Upper lobe of left lung (tissue), 4 donors: ENCODE measurements around the gene ANKRD17.

Experiments
- CTCF ChIP-seq, 6 experiments: fragments of 450-650 bp in 4 of 6; fragments of 200-600 bp in 2 of 6; sonication (generic) in 2 of 6; IDR thresholded peaks; one replicate each; pipeline ENCODE4 v1.5.1; 2016 to 2019; ENCODE audit warnings: antibody characterized with exemption in 6 of 6
- EP300 ChIP-seq, 4 donors: sonication (generic); formaldehyde crosslinking; IDR thresholded peaks; one replicate each; pipeline ENCODE4 v1.5.1; 2017; ENCODE audit warnings: antibody characterized with exemption in 4 of 4, control low read depth in 2 of 4
- POLR2A ChIP-seq, 4 donors: fragments of 450-650 bp; IDR thresholded peaks; one replicate each; pipeline ENCODE4 v1.5.1; 2016 to 2017; ENCODE audit warnings: antibody characterized with exemption in 4 of 4, mild to moderate bottlenecking in 2 of 4
- POLR2AphosphoS5 ChIP-seq, 2 donors: sonication (generic); formaldehyde crosslinking; IDR thresholded peaks; one replicate each; pipeline ENCODE4 v1.5.1; 2017; ENCODE audit warnings: antibody characterized with exemption in 2 of 2

- TF ChIP-seq CTCF (IDR thresholded peaks at IDR 0.05) = no peak
- no peak for TF ChIP-seq POLR2A (IDR thresholded peaks at IDR 0.05)
- TF ChIP-seq EP300 (IDR thresholded peaks at IDR 0.05) = no peak
- TF ChIP-seq POLR2AphosphoS5 (IDR thresholded peaks at IDR 0.05) = no peak
These were observed 118.6 kb downstream of the ANKRD17 start for GRCh38 chr4:73139991-73140390.
